Epithelial cell of proximal tubule (primary cell): ENCODE measurements around the gene SLC25A22. TPM values are rescaled to one million over a fixed set of nuclear protein-coding genes. Genes with fewer than 3 reads are reported as not detected.

Experiments used
- DNase-seq: peaks from one replicate; pipeline ENCODE4 v3.0.0-alpha.2; 2011; ENCODE audit warnings: low read depth
- H3K4me3 ChIP-seq: 2 replicates; pipeline ENCODE4 v1.5.1; 2011; ENCODE audit warnings: low read depth, mild to moderate bottlenecking, low read length
- total RNA-seq: library from RNA; depleted of rRNA; stranded (reverse); fragments of >200 nt; gene quantifications from 2 replicates; pipeline ENCODE4 v1.2.3, GENCODE V29; 2015
- TF ChIP-seq, protein P1 (sequence below): conservative IDR thresholded peaks from 2 replicates; pipeline ENCODE4 v1.5.1; 2012; ENCODE audit warnings: low read depth, mild to moderate bottlenecking, low read length

Gene SLC25A22
- total RNA-seq, 1 donor from 2014 or later: 20.1 TPM

DNA sequence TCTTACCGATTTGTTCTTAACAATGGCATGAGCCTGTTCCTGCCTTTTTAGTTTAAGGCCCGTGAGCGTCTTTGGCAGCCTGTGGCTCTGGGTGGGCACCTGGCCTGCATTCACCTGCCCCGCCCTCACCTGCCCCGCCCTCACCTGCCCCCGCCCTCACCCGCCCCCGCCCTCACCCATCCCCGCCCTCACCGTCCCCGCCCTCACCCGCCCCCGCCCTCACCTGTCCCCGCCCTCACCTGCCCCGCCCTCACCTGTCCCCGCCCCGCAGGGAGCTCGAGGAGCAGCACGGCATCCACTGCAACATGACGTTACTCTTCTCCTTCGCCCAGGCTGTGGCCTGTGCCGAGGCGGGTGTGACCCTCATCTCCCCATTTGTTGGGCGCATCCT lies 35.0 kb downstream of the SLC25A22 start:
- TF ChIP-seq, protein P1, sequence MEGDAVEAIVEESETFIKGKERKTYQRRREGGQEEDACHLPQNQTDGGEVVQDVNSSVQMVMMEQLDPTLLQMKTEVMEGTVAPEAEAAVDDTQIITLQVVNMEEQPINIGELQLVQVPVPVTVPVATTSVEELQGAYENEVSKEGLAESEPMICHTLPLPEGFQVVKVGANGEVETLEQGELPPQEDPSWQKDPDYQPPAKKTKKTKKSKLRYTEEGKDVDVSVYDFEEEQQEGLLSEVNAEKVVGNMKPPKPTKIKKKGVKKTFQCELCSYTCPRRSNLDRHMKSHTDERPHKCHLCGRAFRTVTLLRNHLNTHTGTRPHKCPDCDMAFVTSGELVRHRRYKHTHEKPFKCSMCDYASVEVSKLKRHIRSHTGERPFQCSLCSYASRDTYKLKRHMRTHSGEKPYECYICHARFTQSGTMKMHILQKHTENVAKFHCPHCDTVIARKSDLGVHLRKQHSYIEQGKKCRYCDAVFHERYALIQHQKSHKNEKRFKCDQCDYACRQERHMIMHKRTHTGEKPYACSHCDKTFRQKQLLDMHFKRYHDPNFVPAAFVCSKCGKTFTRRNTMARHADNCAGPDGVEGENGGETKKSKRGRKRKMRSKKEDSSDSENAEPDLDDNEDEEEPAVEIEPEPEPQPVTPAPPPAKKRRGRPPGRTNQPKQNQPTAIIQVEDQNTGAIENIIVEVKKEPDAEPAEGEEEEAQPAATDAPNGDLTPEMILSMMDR: no peak
- DNase-seq: no peak

DNA sequence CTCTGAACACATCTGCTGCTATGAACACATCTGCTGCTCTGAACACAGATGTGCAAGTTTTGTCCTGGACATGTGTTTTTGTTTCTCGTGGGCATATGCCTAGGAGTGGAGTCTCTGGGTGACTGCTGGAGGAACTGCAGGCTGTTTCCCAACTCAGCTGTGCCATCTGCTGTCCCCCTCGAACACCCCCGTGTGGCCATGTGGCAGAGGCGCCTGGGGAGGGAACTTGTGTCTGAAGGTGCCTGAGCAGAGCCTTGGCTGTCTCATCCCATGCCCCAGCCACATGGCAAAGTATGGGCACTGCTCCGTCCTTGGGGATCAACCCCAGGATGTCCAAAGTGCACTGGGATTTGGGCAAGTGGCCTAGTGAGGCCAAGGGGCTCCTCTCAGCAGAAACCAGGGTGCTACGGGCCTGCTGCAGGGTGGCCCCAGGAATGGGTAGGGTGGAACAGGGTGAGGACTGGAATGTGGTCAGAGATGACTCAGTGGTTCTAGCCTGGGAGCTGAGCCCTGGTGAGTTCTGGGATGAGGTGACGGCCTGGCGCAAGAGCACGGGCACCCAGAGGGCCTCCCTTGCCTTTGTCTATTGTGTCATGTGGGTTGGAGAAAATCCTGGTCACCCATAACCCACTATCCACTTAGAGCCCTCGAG lies 35.5 kb downstream of the SLC25A22 start:
- no peak for DNase-seq
- TF ChIP-seq, protein P1: peak; percentile 39
- no peak overlapping the region for H3K4me3 ChIP-seq

More for the DNA sequence above, 35.0 kb downstream of the SLC25A22 start:
- no peak overlapping the region for H3K4me3 ChIP-seq

DNA sequence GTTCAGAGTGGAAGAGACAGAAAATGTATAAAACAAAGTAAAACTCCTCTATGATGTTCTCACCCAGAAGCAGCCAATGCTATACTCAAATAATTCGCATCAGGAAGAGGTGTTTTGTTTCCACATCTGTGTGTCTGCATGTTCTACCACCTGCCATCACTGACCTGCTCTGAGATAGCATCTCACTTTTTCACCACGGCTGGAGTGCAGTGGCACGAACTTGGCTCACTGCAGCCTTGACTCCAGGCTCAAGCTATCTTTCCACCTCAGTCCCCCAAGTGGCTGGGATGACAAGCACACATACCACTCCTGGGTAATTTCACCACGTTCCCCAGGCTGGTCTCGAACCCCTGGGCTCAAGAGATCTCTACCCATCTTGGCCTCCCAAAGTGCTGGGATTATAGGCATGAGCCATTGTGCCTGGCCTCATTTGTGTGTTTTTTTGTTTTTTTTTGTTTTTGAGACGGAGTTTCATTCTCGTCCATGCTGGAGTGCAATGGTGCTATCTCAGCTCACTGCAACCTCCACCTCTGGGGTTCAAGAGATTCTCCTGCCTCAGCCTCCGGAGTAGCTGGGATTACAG lies 36.5 kb downstream of the SLC25A22 start:
- TF ChIP-seq, protein P1: no peak
- no peak for DNase-seq
- no peak overlapping the region for H3K4me3 ChIP-seq

DNA sequence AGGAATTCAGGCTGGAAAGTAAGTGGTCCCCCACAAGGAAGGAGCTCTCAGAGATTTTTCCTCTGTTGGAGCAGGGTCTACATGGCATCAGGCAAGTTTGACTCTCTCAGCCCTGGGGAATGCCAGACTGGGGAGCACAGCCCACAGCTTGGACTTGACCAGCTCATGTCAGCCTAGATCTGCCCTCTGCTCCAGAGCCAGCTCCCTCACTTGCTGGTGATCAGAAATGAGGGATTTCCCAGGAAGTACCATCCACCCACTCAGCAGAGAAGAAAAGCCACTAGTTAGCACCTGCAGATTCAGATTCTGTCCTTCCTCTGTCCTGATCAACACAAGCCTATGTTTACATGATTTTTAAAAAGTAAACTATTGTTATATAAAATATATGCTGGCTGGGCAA lies 37.8 kb downstream of the SLC25A22 start:
- DNase-seq: no peak
- TF ChIP-seq, protein P1: no peak
- H3K4me3 ChIP-seq: no peak overlapping the region

DNA sequence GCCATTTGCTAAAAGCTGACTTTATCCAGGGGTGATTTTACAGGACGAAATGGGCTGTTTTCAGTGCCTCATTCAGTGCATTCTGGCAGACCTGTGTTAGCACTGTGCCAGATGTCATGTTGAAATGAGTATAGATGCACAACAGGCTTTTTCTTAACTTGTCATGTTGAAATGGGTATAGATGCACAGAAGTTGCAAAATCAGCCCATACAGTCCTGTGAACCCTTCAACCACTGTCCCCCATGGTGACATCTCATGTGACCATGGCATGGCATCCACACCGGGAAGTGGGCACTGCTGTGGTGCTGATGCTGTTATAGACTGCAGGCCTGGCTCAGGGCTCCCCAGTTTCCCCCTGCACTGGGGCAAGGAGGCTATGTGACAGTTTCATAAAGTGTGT lies 48.4 kb downstream of the SLC25A22 start:
- no peak for DNase-seq
- TF ChIP-seq, protein P1: no peak
- H3K4me3 ChIP-seq: no peak overlapping the region

DNA sequence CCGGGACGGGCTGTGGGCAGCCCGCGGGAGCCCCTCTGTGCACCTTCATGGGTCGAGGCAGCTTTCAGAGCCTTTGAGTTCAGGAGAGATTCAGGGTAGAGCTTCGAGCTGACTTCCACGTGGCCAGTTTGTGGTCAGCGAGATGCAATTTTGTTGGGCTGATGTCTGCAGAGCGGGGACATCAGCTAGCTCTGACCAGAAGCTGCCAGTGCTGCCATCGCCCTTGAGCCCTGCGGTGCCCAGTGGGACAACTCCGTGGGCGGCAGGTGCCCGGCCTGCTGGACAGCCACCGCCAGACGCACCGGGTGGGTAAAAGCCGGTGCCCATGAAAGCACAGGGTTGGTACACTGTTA lies 50.1 kb downstream of the SLC25A22 start:
- TF ChIP-seq, protein P1: no peak
- peak overlapping the region; percentile 89 for H3K4me3 ChIP-seq
- no peak for DNase-seq
